PC-9 (cell line): ENCODE data around the gene CYSRT1. TPM values are rescaled to one million over a fixed set of nuclear protein-coding genes. Genes with fewer than 3 reads are reported as not detected.

Experiments used
- BruUV-seq: library from RNA; stranded (reverse); fragments of 400-500 nt; replicated peaks from 2 replicates; lab custom pipeline; 2021; lab: Mats Ljungman, UMichigan
- CTCF ChIA-PET: fragments of 300-600 bp; sonication (Branson Sonifier 250); formaldehyde crosslinking; loops from one replicate; lab custom pipeline; 2022; ENCODE audit warnings: antibody characterized with exemption; lab: Charles Lee
- POLR2A ChIA-PET: fragments of 300-600 bp; sonication (Branson Sonifier 250); formaldehyde crosslinking; loops from one replicate; lab custom pipeline; 2022; ENCODE audit warnings: antibody characterized with exemption; ENCODE audit not compliant: unreplicated experiment; lab: Charles Lee
- DNase-seq, 2 experiments: peaks; one replicate each; pipeline versions ENCODE4 v3.0.0 to v3.0.0-alpha.2; 2015 to 2022; ENCODE audit warnings: mixed read lengths in 1 of 2
- H2AFZ ChIP-seq: fragments of 200-600 bp; sonication (generic); 2 replicates; pipeline ENCODE4 v1.8.1; 2017; ENCODE audit warnings: antibody characterized with exemption
- H3F3A ChIP-seq: fragments of 200-600 bp; sonication (generic); 2 replicates; pipeline ENCODE4 v1.8.1; 2017; ENCODE audit warnings: antibody characterized with exemption, mild to moderate bottlenecking, low read depth; ENCODE audit not compliant: insufficient read depth
- H3K27ac ChIP-seq: fragments of 200-600 bp; sonication (generic); 2 replicates; pipeline ENCODE4 v1.6.1; 2016; ENCODE audit warnings: mixed run types
- H3K27me3 ChIP-seq: fragments of 200-600 bp; sonication (generic); 2 replicates; pipeline ENCODE4 v1.6.1; 2016; ENCODE audit warnings: low read depth, mixed run types; ENCODE audit not compliant: insufficient read depth
- H3K36me3 ChIP-seq: fragments of 200-600 bp; sonication (generic); 2 replicates; pipeline ENCODE4 v1.6.1; 2016; ENCODE audit warnings: low read depth, mixed run types
- H3K4me1 ChIP-seq: fragments of 200-600 bp; sonication (generic); replicated peaks from 2 replicates; pipeline ENCODE4 v1.6.1; 2016; ENCODE audit warnings: mixed run types; ENCODE audit not compliant: insufficient read depth
- H3K4me2 ChIP-seq: fragments of 200-600 bp; sonication (generic); 2 replicates; pipeline ENCODE4 v1.6.1; 2017; ENCODE audit warnings: mixed run types
- H3K4me3 ChIP-seq: fragments of 200-600 bp; sonication (generic); 2 replicates; pipeline ENCODE4 v1.6.1; 2016; ENCODE audit warnings: mixed run types
- H3K79me2 ChIP-seq: fragments of 200-600 bp; sonication (generic); 2 replicates; pipeline ENCODE4 v1.6.1; 2017; ENCODE audit warnings: low read depth, mixed run types
- H3K9me2 ChIP-seq: fragments of 200-600 bp; sonication (generic); 2 replicates; pipeline ENCODE4 v1.8.1; 2017; ENCODE audit warnings: mild to moderate bottlenecking; ENCODE audit not compliant: insufficient read depth
- H3K9me3 ChIP-seq: fragments of 200-600 bp; sonication (generic); 2 replicates; pipeline ENCODE4 v1.8.1; 2016; ENCODE audit warnings: low read depth; ENCODE audit not compliant: insufficient read depth
- H4K20me1 ChIP-seq: fragments of 200-600 bp; sonication (generic); 2 replicates; pipeline ENCODE4 v1.8.1; 2017; ENCODE audit not compliant: insufficient read depth
- CTCF ChIP-seq: fragments of 200-600 bp; sonication (generic); conservative IDR thresholded peaks from 2 replicates; pipeline ENCODE4 v1.6.1; 2017; ENCODE audit warnings: mixed run types, antibody characterized with exemption, mild to moderate bottlenecking, moderate library complexity
- EZH2 ChIP-seq: fragments of 200-600 bp; sonication (generic); IDR thresholded peaks from 2 replicates; pipeline ENCODE4 v1.8.0; 2017; ENCODE audit warnings: antibody characterized with exemption, low read depth
- intact Hi-C: fragments of 100-400 bp; cut with micrococcal nuclease; formaldehyde crosslinking; loops from one replicate; pipeline ENCODE4 v1.10.0; 2022; ENCODE audit not compliant: unreplicated experiment
- total RNA-seq: library from RNA; stranded (reverse); gene quantifications from 2 replicates; pipeline ENCODE4 v1.2.3, GENCODE V29; 2021

CYSRT1 gene
- total RNA-seq, 1 experiment from 2014 or later: 15.2 TPM

DNA sequence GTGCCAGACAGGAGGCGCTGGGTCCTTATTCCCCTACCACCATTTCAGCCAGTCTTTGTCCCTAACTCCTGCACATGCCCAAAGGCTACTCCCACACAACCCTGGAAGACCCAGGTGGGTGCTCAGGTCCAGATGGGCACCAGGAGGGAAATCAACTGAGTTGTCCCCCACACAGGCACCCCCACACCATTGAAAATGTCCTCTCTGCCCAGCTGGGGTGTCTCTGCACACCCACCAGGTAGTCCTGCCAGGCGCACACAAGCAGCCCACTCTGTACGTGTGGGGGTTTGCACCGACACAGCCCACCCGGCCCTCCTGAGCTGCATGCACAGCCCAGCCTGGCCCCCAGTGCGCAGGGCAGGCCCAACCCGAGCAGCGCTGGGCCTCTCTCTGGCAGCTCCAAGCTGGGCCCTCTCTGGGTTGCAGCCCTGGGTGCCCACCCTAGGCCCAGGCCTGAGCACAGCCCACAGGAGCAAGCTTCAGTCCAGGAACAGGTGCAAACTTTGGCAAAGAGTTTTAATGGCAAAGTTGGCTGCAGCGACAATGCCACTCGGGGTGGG is 5.1 kb upstream of the CYSRT1 start:
- Histone ChIP-seq H3F3A (peaks cover 44% of the 10 kb centered on the region), H3K9me3 (no peaks in the 10 kb centered on the region), H3K4me1 (peaks cover 37% of the 10 kb centered on the region), H3K4me3 (no peak overlapping the region), H3K36me3 (no peaks in the 10 kb centered on the region), H3K79me2 (no peaks in the 10 kb centered on the region), H3K27me3 (no peaks in the 10 kb centered on the region), H2AFZ (no peak overlapping the region), H4K20me1 (no peaks in the 10 kb centered on the region; the same call in 1 of the 2 replicates), H3K9me2 (no peaks in the 10 kb centered on the region), H3K4me2 (no peak overlapping the region), H3K27ac (no peak overlapping the region)
- ChIA-PET CTCF (no interaction called here), POLR2A (interaction anchor here (0.6 kb wide), 2 partner anchors 13 to 18 kb away, joined by 3 to 4 read pairs; no protein-coding TSS in a partner anchor)
- no peak for TF ChIP-seq EZH2
- no peak for TF ChIP-seq CTCF
- intact Hi-C loops: no loop called here
- no peak for DNase-seq
- no TSS peak for BruUV-seq

GRCh38 chr9:137220317-137221094 is 4.5 kb upstream of the CYSRT1 start:
- H3K4me1 ChIP-seq: peaks cover 44% of the 10 kb centered on the region
- POLR2A ChIA-PET: interaction anchor here (0.6 to 0.7 kb wide), 2 partner anchors 14 to 90 kb away, joined by 3 to 35 read pairs; no protein-coding TSS in a partner anchor
- H3K9me3 ChIP-seq: no peaks in the 10 kb centered on the region
- no peaks in the 10 kb centered on the region for H3K27me3 ChIP-seq
- H3K4me3 ChIP-seq: no peak overlapping the region
- H4K20me1 ChIP-seq: no peaks in the 10 kb centered on the region; the same call in 1 of the 2 replicates
- H3K79me2 ChIP-seq: peaks cover 5% of the 10 kb centered on the region; the same call in 1 of the 2 replicates
- no peaks in the 10 kb centered on the region for H3K36me3 ChIP-seq
- no peak overlapping the region for H3K27ac ChIP-seq
- no peak overlapping the region for H2AFZ ChIP-seq
- no peaks in the 10 kb centered on the region for H3K9me2 ChIP-seq
- intact Hi-C loops: no loop called here
- TF ChIP-seq CTCF: no peak
- no peak for TF ChIP-seq EZH2
- no peak for DNase-seq
- no peak overlapping the region for H3K4me2 ChIP-seq
- BruUV-seq: no TSS peak
- H3F3A ChIP-seq: peaks cover 51% of the 10 kb centered on the region
- CTCF ChIA-PET: no interaction called here

- Histone ChIP-seq H3K79me2 (peaks cover 7% of the 10 kb centered on the region; the same call in 1 of the 2 replicates), H3K4me1 (peaks cover 50% of the 10 kb centered on the region), H3K4me3 (no peak overlapping the region; the same call in 1 of the 2 replicates), H3K9me2 (no peaks in the 10 kb centered on the region), H3K36me3 (no peaks in the 10 kb centered on the region), H2AFZ (no peak overlapping the region), H3K27me3 (no peaks in the 10 kb centered on the region), H4K20me1 (no peaks in the 10 kb centered on the region; the same call in 1 of the 2 replicates), H3K9me3 (no peaks in the 10 kb centered on the region), H3K27ac (no peak overlapping the region), H3F3A (peaks cover 57% of the 10 kb centered on the region), H3K4me2 (peak overlapping the region; percentile 75; the same call in 1 of the 2 replicates)
- no peak for DNase-seq
- intact Hi-C loops: no loop called here
- ChIA-PET POLR2A (interaction anchor here (0.7 kb wide), 1 partner anchor 90 kb away, joined by 35 read pairs; no protein-coding TSS in a partner anchor), CTCF (interaction anchor here (0.6 kb wide), 1 partner anchor 552 kb away, joined by 3 read pairs; no protein-coding TSS in a partner anchor)
- TF ChIP-seq EZH2: no peak
- no peak for TF ChIP-seq CTCF
- BruUV-seq: no TSS peak
Measured at GRCh38 chr9:137221095-137221505, 3.9 kb upstream of the CYSRT1 start.
